GM12878 (cell line): ENCODE results near the gene NUP62. TPM values are rescaled to one million over a fixed set of nuclear protein-coding genes. Genes with fewer than 3 reads are reported as not detected.
A peak's percentile ranks its signal among the peaks of the same experiment; 100 is the strongest.

Source experiments
- ATAC-seq: fragments of 200-7000 bp; cut with Tn5 transposase; 3 replicates; pipeline ENCODE4 v1.9.1; 2020; ENCODE audit warnings: mild to moderate bottlenecking, moderate library complexity
- BruUV-seq: library from RNA; stranded (reverse); fragments of 400-500 nt; replicated peaks from 2 replicates; lab custom pipeline; 2021; lab: Mats Ljungman, UMichigan
- CTCF ChIA-PET: fragments of 300-600 bp; sonication (Branson Sonifier 250); formaldehyde crosslinking; extraction: SDS; loops from one replicate; lab custom pipeline; 2021; ENCODE audit warnings: inconsistent platforms; lab: Yijun Ruan, JAX
- POLR2A ChIA-PET: fragments of 350-600 bp; formaldehyde crosslinking; extraction: SDS; loops from one replicate; lab custom pipeline; 2021; ENCODE audit warnings: inconsistent platforms; lab: Charles Lee
- RAD21 ChIA-PET: fragments of 300-600 bp; sonication (Branson Sonifier 250); formaldehyde crosslinking; loops from one replicate; lab custom pipeline; 2023; ENCODE audit warnings: antibody characterized with exemption; ENCODE audit not compliant: unreplicated experiment; lab: Charles Lee
- SMC1A ChIA-PET: fragments of 300-600 bp; sonication (Branson Sonifier 250); formaldehyde crosslinking; loops from one replicate; lab custom pipeline; 2023; ENCODE audit not compliant: unreplicated experiment, uncharacterized antibody; lab: Charles Lee
- DNase-seq: peaks from one replicate; pipeline ENCODE4 v3.0.0-alpha.2; 2011; ENCODE audit warnings: low read depth, low spot score
- FAIRE-seq: peaks from 3 replicates; lab custom pipeline; 2011; peaks lifted over from hg19 to GRCh38; lab: Jason Lieb, UNC
- H2AFZ ChIP-seq: 2 replicates; pipeline ENCODE4 v1.6.0; 2011; ENCODE audit warnings: low read depth, low read length, control low read depth; ENCODE audit not compliant: control insufficient read depth
- H3K27ac ChIP-seq: 2 replicates; pipeline ENCODE4 v1.5.1; 2011; ENCODE audit warnings: control low read depth; ENCODE audit not compliant: control insufficient read depth, insufficient read depth
- H3K27me3 ChIP-seq, 2 experiments: replicated peaks in 1 of 2; 2 replicates each; pipeline versions ENCODE4 v1.6.0 to v1.6.1; 2011; ENCODE audit warnings: low read length in 1 of 2; ENCODE audit not compliant: control insufficient read depth in 2 of 2, insufficient read depth in 2 of 2
- H3K36me3 ChIP-seq, 2 experiments: 2 replicates each; pipeline ENCODE4 v1.5.1; 2011; ENCODE audit warnings: low read length in 1 of 2; ENCODE audit not compliant: control insufficient read depth in 2 of 2, insufficient read depth in 2 of 2
- H3K4me1 ChIP-seq: 2 replicates; pipeline ENCODE4 v1.6.1; 2011; ENCODE audit warnings: mild to moderate bottlenecking, low read length, moderate library complexity, mixed read lengths; ENCODE audit not compliant: control insufficient read depth, insufficient read depth
- H3K4me2 ChIP-seq: 2 replicates; pipeline ENCODE4 v1.6.0; 2011; ENCODE audit warnings: control low read depth; ENCODE audit not compliant: control insufficient read depth, insufficient read depth
- H3K4me3 ChIP-seq: fragments of 200-600 bp; sonication (generic); 2 replicates; pipeline ENCODE4 v1.5.1; 2016
- H3K79me2 ChIP-seq: 2 replicates; pipeline ENCODE4 v1.6.0; 2011; ENCODE audit warnings: low read length; ENCODE audit not compliant: control insufficient read depth, insufficient read depth
- H3K9ac ChIP-seq: 2 replicates; pipeline ENCODE4 v1.8.0; 2011; ENCODE audit warnings: low read length, control low read depth, mixed read lengths; ENCODE audit not compliant: control insufficient read depth, insufficient read depth
- H3K9me3 ChIP-seq: replicated peaks from 3 replicates; pipeline ENCODE4 v1.5.1; 2011; ENCODE audit warnings: mild to moderate bottlenecking, low read length; ENCODE audit not compliant: control insufficient read depth, insufficient read depth
- H4K20me1 ChIP-seq: 2 replicates; pipeline ENCODE4 v1.6.0; 2011; ENCODE audit not compliant: control insufficient read depth, insufficient read depth
- BACH1 ChIP-seq: fragments of 450-650 bp; IDR thresholded peaks from 2 replicates; pipeline ENCODE4 v1.6.1; 2017; ENCODE audit warnings: mild to moderate bottlenecking, borderline replicate concordance
- BRCA1 ChIP-seq: IDR thresholded peaks from 2 replicates; pipeline ENCODE4 v1.6.1; 2011; ENCODE audit warnings: low read depth, low read length, improper control_type of control experiment
- CBFB ChIP-seq: IDR thresholded peaks from 2 replicates; pipeline ENCODE4 v1.6.1; 2016; ENCODE audit warnings: antibody characterized with exemption, low read depth
- CREB1 ChIP-seq: IDR thresholded peaks from 2 replicates; pipeline ENCODE4 v1.6.1; 2012; ENCODE audit warnings: low read depth, mild to moderate bottlenecking, inconsistent platforms
- EGR1 ChIP-seq, 2 experiments: IDR thresholded peaks; 1 replicate in 1 of 2; 2 replicates in 1 of 2; pipeline ENCODE4 v1.6.1; 2011 to 2012; ENCODE audit warnings: low read depth in 2 of 2, low read length in 2 of 2, borderline replicate concordance in 1 of 2, mild to moderate bottlenecking in 1 of 2, moderate library complexity in 1 of 2
- GATAD2B ChIP-seq: fragments of 450-650 bp; conservative IDR thresholded peaks from 2 replicates; pipeline ENCODE4 v1.6.1; 2017; ENCODE audit warnings: low read depth, mild to moderate bottlenecking, moderate library complexity
- LARP7 ChIP-seq: fragments of 450-650 bp; IDR thresholded peaks from 2 replicates; pipeline ENCODE4 v1.6.1; 2017; ENCODE audit warnings: mild to moderate bottlenecking
- MYC ChIP-seq: IDR thresholded peaks from 2 replicates; pipeline ENCODE4 v1.6.1; 2011; ENCODE audit warnings: mild to moderate bottlenecking, low read length, moderate library complexity, inconsistent platforms; ENCODE audit not compliant: insufficient read depth, insufficient replicate concordance, insufficient read length, severe bottlenecking
- NFXL1 ChIP-seq: fragments of 450-650 bp; IDR thresholded peaks from 2 replicates; pipeline ENCODE4 v1.6.1; 2017; ENCODE audit warnings: antibody characterized with exemption, mild to moderate bottlenecking, borderline replicate concordance
- NFYA ChIP-seq: IDR thresholded peaks from 2 replicates; pipeline ENCODE4 v1.6.1; 2011; ENCODE audit warnings: low read depth, mild to moderate bottlenecking, low read length, improper control_type of control experiment, borderline replicate concordance
- PML ChIP-seq: IDR thresholded peaks from 2 replicates; pipeline ENCODE4 v1.6.1; 2012; ENCODE audit warnings: low read length, inconsistent platforms
- RUNX3 ChIP-seq: IDR thresholded peaks from 2 replicates; pipeline ENCODE4 v1.6.1; 2012; ENCODE audit warnings: low read length, inconsistent platforms
- SMAD5 ChIP-seq: IDR thresholded peaks from 2 replicates; pipeline ENCODE4 v1.6.1; 2016; ENCODE audit warnings: antibody characterized with exemption, low read depth
- SMARCA5 ChIP-seq: fragments of 450-650 bp; IDR thresholded peaks from 2 replicates; pipeline ENCODE4 v1.6.1; 2017; ENCODE audit warnings: mild to moderate bottlenecking
- SREBF1 ChIP-seq: IDR thresholded peaks from 2 replicates; pipeline ENCODE4 v1.6.1; 2012; ENCODE audit warnings: mild to moderate bottlenecking, low read length
- ZNF384 ChIP-seq: IDR thresholded peaks from 2 replicates; pipeline ENCODE4 v1.6.1; 2012; ENCODE audit warnings: low read depth, mild to moderate bottlenecking, low read length, improper control_type of control experiment, borderline replicate concordance
- WGBS: methylation state at CpG from one replicate; pipeline ENCODE4 v1.1.6; 2016; ENCODE audit warnings: low lambda C conversion rate; ENCODE audit not compliant: insufficient replicate concordance, insufficient coverage; ENCODE audit errors: missing lambda C conversion rate; 5-methylcytosine and 5-hydroxymethylcytosine counted together
- in situ Hi-C: fragments of 300-500 bp; cut with MboI; formaldehyde crosslinking; loops from 9 replicates; pipeline ENCODE4 v1.14.3; 2018; ENCODE audit warnings: mixed read lengths
- intact Hi-C: fragments of 100-400 bp; cut with micrococcal nuclease; formaldehyde crosslinking; loops from one replicate; pipeline ENCODE4 v1.14.2; 2022; ENCODE audit not compliant: unreplicated experiment
- polyA plus RNA-seq, 11 experiments: library from polyadenylated mRNA; depleted of rRNA in 4 of 11; unstranded in 6 of 11; stranded (reverse) in 5 of 11; fragments of >200 nt; fragmentation: Nextera tagmentation in 4 of 11; fragmentation: Illumina TruSeq in 1 of 11; extraction: Ambion mirVana in 4 of 11; extraction: Trizol in 1 of 11; gene quantifications; 1 replicate in 1 of 11; 2 replicates in 10 of 11; pipeline versions ENCODE4 v1.2.1 to v1.2.3, GENCODE V29; 2011 to 2016; ENCODE audit warnings: inconsistent platforms in 2 of 11, missing spikeins in 2 of 11, low read depth in 1 of 11
- total RNA-seq, 4 experiments: library from RNA; depleted of rRNA in 3 of 4; stranded (reverse); fragments of >200 nt in 3 of 4; fragmentation: Illumina TruSeq in 1 of 4; extraction: Trizol in 1 of 4; gene quantifications; 2 replicates each; pipeline versions ENCODE4 v1.2.1 to v1.2.3, GENCODE V29; 2013 to 2021
- TF ChIP-seq, protein P1 (sequence below): fragments of 450-650 bp; IDR thresholded peaks from 2 replicates; pipeline ENCODE4 v1.6.1; 2017; ENCODE audit warnings: mild to moderate bottlenecking, moderate library complexity
- TF ChIP-seq, protein P2 (sequence below): IDR thresholded peaks from 2 replicates; pipeline ENCODE4 v1.6.1; 2011; ENCODE audit warnings: low read depth, mild to moderate bottlenecking, low read length, moderate library complexity, borderline replicate concordance; ENCODE audit errors: extremely low read depth

Gene NUP62
- total and polyA plus RNA-seq, 10 of the 15 experiments (the other 5 are each of a cell fraction or from before 2014, with no cell fraction given), result 19.5 to 110 (median 66.9) TPM

- ChIA-PET POLR2A (interaction anchor here (0.6 to 1.7 kb wide), 34 partner anchors 10 to 416 kb away, joined by 3 to 30 read pairs (median 4); partner anchors contain the start of genes AP2A1, ATF5, FUZ and IL4I1), CTCF (interaction anchor here (0.5 to 1.4 kb wide), 9 partner anchors 7 to 190 kb away, joined by 3 to 6 read pairs (median 4); partner anchors contain the start of genes AKT1S1, MED25, PTOV1 and TBC1D17), RAD21 (interaction anchor here (0.6 to 1.4 kb wide), 22 partner anchors 7 to 229 kb away, joined by 3 to 17 read pairs (median 4); partner anchors contain the start of genes AKT1S1, AP2A1, ATF5 and FUZ), SMC1A (interaction anchor here (0.7 to 2.0 kb wide), 13 partner anchors 16 to 193 kb away, joined by 3 to 9 read pairs (median 5); partner anchors contain the start of genes AP2A1, ATF5, FUZ and NUP62)
- Histone ChIP-seq H3K4me1 (peaks cover 26% of the 10 kb centered on the region), H3K4me2 (peak overlapping the region; percentile 85), H3K27ac (peak overlapping the region; percentile 70), H3K79me2 (peaks cover 22% of the 10 kb centered on the region), H2AFZ (peak overlapping the region; percentile 41; the same call in 1 of the 2 replicates), H3K27me3 (no peaks in the 10 kb centered on the region), H3K9ac (peak overlapping the region; percentile 64), H3K36me3 (peaks cover 2 to 4% of the 10 kb centered on the region in 2 experiments), H3K4me3 (peak overlapping the region; percentile 66), H3K9me3 (no peaks in the 10 kb centered on the region), H4K20me1 (no peaks in the 10 kb centered on the region)
- DNase-seq, result peak; percentile 100
- intact Hi-C loops, result loop anchor here (5.0 kb wide), 3 partner anchors 102 to 382 kb away; partner anchors contain the start of genes AP2A1, PRMT1 and RPL13A
- no TSS peak for BruUV-seq
- FAIRE-seq, result peak; percentile 100
- ATAC-seq, result peak; percentile 87
- 3% methylated on average over 55 of the region's 67 CpGs for WGBS
- in situ Hi-C loops, result no loop called here
- TF ChIP-seq NFYA, result 0 out of 2 replicates have a peak, but pooled peaks have one; percentile 17
- TF ChIP-seq BRCA1, result 0 out of 2 replicates have a peak, but pooled peaks have one; percentile 25
- TF ChIP-seq ZNF384, result no peak
- TF ChIP-seq EGR1 (IDR thresholded peaks at IDR 0.05; ENCODE audit: borderline replicate concordance in 1 of 2, low read depth in 2 of 2, low read length in 2 of 2), result peak in 1 of 2 experiments; percentile 62; a peak in 1 of 3 replicates
- TF ChIP-seq PML, result no peak
- TF ChIP-seq, protein P1, sequence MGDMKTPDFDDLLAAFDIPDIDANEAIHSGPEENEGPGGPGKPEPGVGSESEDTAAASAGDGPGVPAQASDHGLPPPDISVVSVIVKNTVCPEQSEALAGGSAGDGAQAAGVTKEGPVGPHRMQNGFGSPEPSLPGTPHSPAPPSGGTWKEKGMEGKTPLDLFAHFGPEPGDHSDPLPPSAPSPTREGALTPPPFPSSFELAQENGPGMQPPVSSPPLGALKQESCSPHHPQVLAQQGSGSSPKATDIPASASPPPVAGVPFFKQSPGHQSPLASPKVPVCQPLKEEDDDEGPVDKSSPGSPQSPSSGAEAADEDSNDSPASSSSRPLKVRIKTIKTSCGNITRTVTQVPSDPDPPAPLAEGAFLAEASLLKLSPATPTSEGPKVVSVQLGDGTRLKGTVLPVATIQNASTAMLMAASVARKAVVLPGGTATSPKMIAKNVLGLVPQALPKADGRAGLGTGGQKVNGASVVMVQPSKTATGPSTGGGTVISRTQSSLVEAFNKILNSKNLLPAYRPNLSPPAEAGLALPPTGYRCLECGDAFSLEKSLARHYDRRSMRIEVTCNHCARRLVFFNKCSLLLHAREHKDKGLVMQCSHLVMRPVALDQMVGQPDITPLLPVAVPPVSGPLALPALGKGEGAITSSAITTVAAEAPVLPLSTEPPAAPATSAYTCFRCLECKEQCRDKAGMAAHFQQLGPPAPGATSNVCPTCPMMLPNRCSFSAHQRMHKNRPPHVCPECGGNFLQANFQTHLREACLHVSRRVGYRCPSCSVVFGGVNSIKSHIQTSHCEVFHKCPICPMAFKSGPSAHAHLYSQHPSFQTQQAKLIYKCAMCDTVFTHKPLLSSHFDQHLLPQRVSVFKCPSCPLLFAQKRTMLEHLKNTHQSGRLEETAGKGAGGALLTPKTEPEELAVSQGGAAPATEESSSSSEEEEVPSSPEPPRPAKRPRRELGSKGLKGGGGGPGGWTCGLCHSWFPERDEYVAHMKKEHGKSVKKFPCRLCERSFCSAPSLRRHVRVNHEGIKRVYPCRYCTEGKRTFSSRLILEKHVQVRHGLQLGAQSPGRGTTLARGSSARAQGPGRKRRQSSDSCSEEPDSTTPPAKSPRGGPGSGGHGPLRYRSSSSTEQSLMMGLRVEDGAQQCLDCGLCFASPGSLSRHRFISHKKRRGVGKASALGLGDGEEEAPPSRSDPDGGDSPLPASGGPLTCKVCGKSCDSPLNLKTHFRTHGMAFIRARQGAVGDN, result peak; percentile 68
- TF ChIP-seq NFXL1, result no peak
- peak; percentile 79; the same call in 1 of the 2 replicates for TF ChIP-seq BACH1
- TF ChIP-seq SREBF1, result no peak
- TF ChIP-seq GATAD2B, result peak; percentile 86; the same call in 1 of the 2 replicates
- TF ChIP-seq RUNX3, result peak; percentile 31; the same call in 1 of the 2 replicates
- peak; percentile 66; the same call in 1 of the 2 replicates for TF ChIP-seq LARP7
- TF ChIP-seq SMARCA5, result peak; percentile 68; the same call in 1 of the 2 replicates
- TF ChIP-seq, protein P2, sequence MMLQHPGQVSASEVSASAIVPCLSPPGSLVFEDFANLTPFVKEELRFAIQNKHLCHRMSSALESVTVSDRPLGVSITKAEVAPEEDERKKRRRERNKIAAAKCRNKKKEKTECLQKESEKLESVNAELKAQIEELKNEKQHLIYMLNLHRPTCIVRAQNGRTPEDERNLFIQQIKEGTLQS, result no peak
- 0 out of 2 replicates have a peak, but pooled peaks have one; percentile 22 for TF ChIP-seq SMAD5
- TF ChIP-seq CREB1, result peak; percentile 91
- peak; percentile 21 for TF ChIP-seq MYC
- no peak for TF ChIP-seq CBFB
These were observed 59.6 kb downstream of the NUP62 start for GRCh38 chr19:49869484-49870308.
